ENCODE results near the gene TFAP2D. TPM values are rescaled to one million over a fixed set of nuclear protein-coding genes. Genes with fewer than 3 reads are reported as not detected.

Gene TFAP2D
- total RNA-seq, 6 experiments from 2014 or later: not detected

- WGBS (ENCODE audit: insufficient coverage, low coverage, low lambda C conversion rate, missing lambda C conversion rate): 5% methylated on average over 22 of the region's 24 CpGs
- no peaks in the 10 kb centered on the region for H3K4me1 ChIP-seq
- ATAC-seq (no peak), DNase-seq (no peak)
- intact Hi-C loops (cut with DNase I): no loop called here
- no peaks in the 10 kb centered on the region for H3K36me3 ChIP-seq
- H3K27me3 ChIP-seq: peaks cover 0 to 5% of the 10 kb centered on the region in 2 donors
- no peaks in the 10 kb centered on the region for H3K9me3 ChIP-seq
- H3K4me3 ChIP-seq: no peak overlapping the region
- no peak overlapping the region for H3K27ac ChIP-seq
- TF ChIP-seq CTCF (IDR thresholded peaks at IDR 0.05) (no peak), POLR2A (IDR thresholded peaks at IDR 0.05) (no peak)
Observed at GRCh38 chr6:50722829-50723554, 9.7 kb downstream of the TFAP2D start.

- Histone ChIP-seq H3K27ac (no peak overlapping the region), H3K4me3 (no peak overlapping the region), H3K36me3 (no peaks in the 10 kb centered on the region), H3K4me1 (no peaks in the 10 kb centered on the region), H3K9me3 (no peaks in the 10 kb centered on the region), H3K27me3 (peaks cover 0 to 5% of the 10 kb centered on the region in 2 donors)
- 5% methylated on average over 35 of the region's 43 CpGs for WGBS (ENCODE audit: insufficient coverage, low coverage, low lambda C conversion rate, missing lambda C conversion rate)
- ATAC-seq (no peak), DNase-seq (no peak)
- no peak for TF ChIP-seq POLR2A (IDR thresholded peaks at IDR 0.05)
- TF ChIP-seq CTCF (IDR thresholded peaks at IDR 0.05): no peak
- intact Hi-C loops (cut with DNase I): no loop called here
Observed at GRCh38 chr6:50724381-50725124, 11.2 kb downstream of the TFAP2D start.

GRCh38 chr6:50734488-50734887 is 21.2 kb downstream of the TFAP2D start:
- WGBS (ENCODE audit: insufficient coverage, low coverage, low lambda C conversion rate, missing lambda C conversion rate): 62% methylated on average over 3 of the region's 3 CpGs
- ATAC-seq: no peak

GRCh38 chr6:50742161-50742560 is 28.8 kb downstream of the TFAP2D start:
- Histone ChIP-seq H3K9me3 (no peaks in the 10 kb centered on the region), H3K27me3 (peaks cover 0 to 3% of the 10 kb centered on the region in 2 donors), H3K4me3 (no peak overlapping the region), H3K4me1 (no peaks in the 10 kb centered on the region), H3K27ac (no peak overlapping the region), H3K36me3 (no peaks in the 10 kb centered on the region)
- no peak for TF ChIP-seq CTCF (IDR thresholded peaks at IDR 0.05)
- no peak for TF ChIP-seq POLR2A (IDR thresholded peaks at IDR 0.05)
- ATAC-seq: no peak
- WGBS (ENCODE audit: insufficient coverage, low coverage, low lambda C conversion rate, missing lambda C conversion rate): 23% methylated on average over 3 of the region's 3 CpGs
- DNase-seq: no peak
- intact Hi-C loops (cut with DNase I): no loop called here

More at GRCh38 chr6:50734488-50734887, 21.2 kb downstream of the TFAP2D start:
- Histone ChIP-seq H3K27me3 (peaks cover 0 to 3% of the 10 kb centered on the region in 2 donors), H3K27ac (no peak overlapping the region), H3K4me3 (no peak overlapping the region), H3K4me1 (no peaks in the 10 kb centered on the region), H3K36me3 (no peaks in the 10 kb centered on the region), H3K9me3 (no peaks in the 10 kb centered on the region)
- TF ChIP-seq POLR2A (IDR thresholded peaks at IDR 0.05) (no peak), CTCF (IDR thresholded peaks at IDR 0.05) (no peak)
- no peak for DNase-seq
- intact Hi-C loops (cut with DNase I): no loop called here

All from right lobe of liver (tissue), 6 donors.